AG04450 (cell line): Measurements from ENCODE around the gene NUP205. TPM values are rescaled to one million over a fixed set of nuclear protein-coding genes. Genes with fewer than 3 reads are reported as not detected.
"Not testable (repeated sequence)": the region's sequence is repeated elsewhere in the genome, so short reads cannot be mapped to it uniquely, and the experiment has no call there.

Experiments used
- CTCF ChIA-PET: fragments of 300-600, 350-600 bp; formaldehyde crosslinking; extraction: SDS; loops from one replicate; lab custom pipeline; 2022; ENCODE audit warnings: antibody characterized with exemption, inconsistent platforms; lab: Charles Lee
- POLR2A ChIA-PET: fragments of 350-600 bp; formaldehyde crosslinking; extraction: SDS; loops from one replicate; lab custom pipeline; 2021; ENCODE audit warnings: antibody characterized with exemption, inconsistent platforms; lab: Yijun Ruan, JAX
- DNase-seq: peaks from one replicate; pipeline ENCODE4 v3.0.0-alpha.2; 2011; ENCODE audit warnings: low read depth, low spot score
- H3K27ac ChIP-seq: one replicate; pipeline ENCODE4 v1.5.1; 2012; ENCODE audit warnings: low read depth, low read length, control low read depth
- H3K27me3 ChIP-seq: one replicate; pipeline ENCODE4 v1.6.0; 2012; ENCODE audit warnings: low read length; ENCODE audit not compliant: control insufficient read depth, insufficient read depth
- H3K4me3 ChIP-seq: 2 replicates; pipeline ENCODE4 v1.5.1; 2011; ENCODE audit warnings: mild to moderate bottlenecking, low read depth, low read length, control low read depth
- H3K9me3 ChIP-seq: 2 replicates; pipeline ENCODE4 v1.5.1; 2012; ENCODE audit warnings: low read length; ENCODE audit not compliant: control insufficient read depth, insufficient read depth
- polyA plus RNA-seq: library from polyadenylated mRNA; depleted of rRNA; stranded (reverse); fragments of >200 nt; gene quantifications from 2 replicates; pipeline ENCODE4 v1.2.3, GENCODE V29; 2011
- TF ChIP-seq, protein P1 (sequence below): IDR thresholded peaks from 2 replicates; pipeline ENCODE4 v1.5.1; 2011; ENCODE audit warnings: low read depth, low read length, control low read depth, inconsistent platforms

NUP205 gene
- polyA plus RNA-seq, 1 experiment, result 36.2 TPM

DNA sequence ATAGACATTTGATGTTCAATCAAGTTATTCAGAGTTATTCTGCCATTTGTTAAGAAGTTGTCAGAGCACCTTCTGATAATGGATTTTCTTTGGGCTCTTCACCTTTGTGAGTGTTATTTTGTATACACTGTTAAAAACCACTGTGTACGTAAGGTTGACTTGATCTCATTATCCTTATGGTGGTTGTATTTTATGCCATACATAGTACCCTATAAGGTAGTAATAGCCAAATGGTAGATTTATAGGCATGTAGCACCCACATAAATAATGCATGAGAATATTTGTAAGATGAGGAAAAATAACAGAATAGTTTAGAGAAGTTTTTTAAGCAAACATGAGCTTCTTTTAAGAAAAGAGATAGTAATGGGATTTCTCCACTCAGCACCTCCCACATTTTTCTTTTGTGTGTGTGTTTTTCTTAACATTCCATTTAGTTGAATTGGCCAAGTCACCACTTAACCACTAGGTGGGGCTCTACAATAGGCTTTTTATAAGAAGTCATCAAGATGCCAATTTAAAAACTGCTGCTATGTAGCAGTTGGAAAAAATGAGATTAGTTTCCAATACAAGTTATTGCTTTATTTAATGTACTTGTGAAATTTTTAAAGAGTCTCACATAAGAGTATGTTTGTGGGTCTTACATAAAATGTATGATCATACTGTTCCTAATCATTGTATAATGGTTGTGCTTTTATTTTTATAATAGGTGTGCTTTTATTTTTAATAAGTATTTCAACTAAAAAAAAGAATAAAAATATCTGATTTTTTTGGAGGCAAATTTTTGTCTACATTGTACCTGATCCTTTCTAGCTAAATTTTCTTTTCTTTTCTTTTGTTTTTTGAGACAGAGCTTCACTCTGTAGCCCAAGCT, 63.5 kb downstream of the NUP205 start:
- TF ChIP-seq, protein P1, sequence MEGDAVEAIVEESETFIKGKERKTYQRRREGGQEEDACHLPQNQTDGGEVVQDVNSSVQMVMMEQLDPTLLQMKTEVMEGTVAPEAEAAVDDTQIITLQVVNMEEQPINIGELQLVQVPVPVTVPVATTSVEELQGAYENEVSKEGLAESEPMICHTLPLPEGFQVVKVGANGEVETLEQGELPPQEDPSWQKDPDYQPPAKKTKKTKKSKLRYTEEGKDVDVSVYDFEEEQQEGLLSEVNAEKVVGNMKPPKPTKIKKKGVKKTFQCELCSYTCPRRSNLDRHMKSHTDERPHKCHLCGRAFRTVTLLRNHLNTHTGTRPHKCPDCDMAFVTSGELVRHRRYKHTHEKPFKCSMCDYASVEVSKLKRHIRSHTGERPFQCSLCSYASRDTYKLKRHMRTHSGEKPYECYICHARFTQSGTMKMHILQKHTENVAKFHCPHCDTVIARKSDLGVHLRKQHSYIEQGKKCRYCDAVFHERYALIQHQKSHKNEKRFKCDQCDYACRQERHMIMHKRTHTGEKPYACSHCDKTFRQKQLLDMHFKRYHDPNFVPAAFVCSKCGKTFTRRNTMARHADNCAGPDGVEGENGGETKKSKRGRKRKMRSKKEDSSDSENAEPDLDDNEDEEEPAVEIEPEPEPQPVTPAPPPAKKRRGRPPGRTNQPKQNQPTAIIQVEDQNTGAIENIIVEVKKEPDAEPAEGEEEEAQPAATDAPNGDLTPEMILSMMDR, result peak; percentile 89
- no peak overlapping the region for H3K27ac ChIP-seq
- DNase-seq, result peak; percentile 75
- POLR2A ChIA-PET, result interaction anchor here (0.6 kb wide), 1 partner anchor 50 kb away, joined by 3 read pairs; no protein-coding TSS in a partner anchor
- H3K9me3 ChIP-seq, result no peaks in the 10 kb centered on the region
- H3K27me3 ChIP-seq, result no peaks in the 10 kb centered on the region
- H3K4me3 ChIP-seq, result no peak overlapping the region
- CTCF ChIA-PET, result interaction anchor here (0.5 to 5.4 kb wide), 55 partner anchors 8 to 390 kb away, joined by 3 to 136 read pairs (median 4); partner anchors contain the start of gene STMP1

DNA sequence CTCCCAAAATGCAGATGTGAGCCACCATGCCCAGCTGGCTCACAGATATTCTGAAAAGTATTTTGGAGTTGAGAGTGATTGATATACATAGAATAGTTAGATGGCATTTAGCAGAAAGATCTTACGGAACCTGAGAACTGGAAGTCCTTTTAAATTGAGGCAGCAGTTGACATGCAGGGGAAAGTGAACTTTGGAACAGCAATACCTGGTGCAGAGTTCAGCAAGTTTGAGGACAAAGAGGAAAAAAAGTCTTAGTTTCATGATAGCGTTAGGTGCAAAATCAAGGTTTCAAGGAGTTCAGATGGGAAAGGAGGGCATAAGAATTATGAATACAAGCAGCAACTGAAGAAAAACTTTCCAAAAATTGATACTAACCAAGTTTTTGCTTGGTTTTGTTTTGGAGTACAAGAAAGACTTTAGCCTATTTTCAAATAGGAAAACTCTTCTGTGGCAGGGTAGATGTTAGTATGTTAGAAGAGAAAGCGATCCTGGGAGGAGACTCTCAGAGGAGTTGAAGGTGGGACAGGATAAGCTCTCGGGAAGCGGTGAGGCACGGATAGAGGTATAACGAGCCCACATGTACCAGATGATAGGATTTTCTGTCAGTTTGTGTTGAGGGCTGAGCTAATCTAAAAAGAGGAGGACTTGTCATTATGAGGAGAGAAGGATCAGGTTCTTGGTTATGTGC, 76.6 kb downstream of the NUP205 start:
- Histone ChIP-seq H3K27me3 (no peaks in the 10 kb centered on the region), H3K4me3 (no peak overlapping the region), H3K27ac (no peak overlapping the region), H3K9me3 (no peaks in the 10 kb centered on the region)
- ChIA-PET POLR2A (no interaction called here), CTCF (interaction anchor here (1.0 to 5.9 kb wide), 3 partner anchors 11 to 375 kb away, joined by 4 to 55 read pairs (median 4); no protein-coding TSS in a partner anchor)
- no peak for DNase-seq
- TF ChIP-seq, protein P1, result no peak

DNA sequence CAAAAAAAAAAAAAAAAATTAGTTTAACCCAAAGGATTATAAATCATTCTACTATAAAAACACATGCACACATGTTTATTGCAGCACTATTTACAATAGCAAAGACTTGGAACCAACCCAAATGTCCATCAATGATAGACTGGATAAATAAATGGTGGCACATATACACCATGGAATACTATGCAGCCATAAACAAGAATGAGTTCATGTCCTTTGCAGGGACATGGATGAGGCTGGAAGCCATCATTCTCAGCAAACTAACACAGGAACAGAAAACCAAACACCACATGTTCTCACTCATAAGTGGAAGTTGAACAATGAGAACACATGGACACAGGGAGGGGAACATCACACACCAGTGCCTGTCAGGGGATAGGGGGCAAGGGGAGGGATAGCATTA, 82.0 kb downstream of the NUP205 start:
- DNase-seq, POLR2A ChIA-PET, H3K27ac ChIP-seq, H3K4me3 ChIP-seq, H3K27me3 ChIP-seq, H3K9me3 ChIP-seq: not testable (repeated sequence)
- CTCF ChIA-PET, result interaction anchor here (1.5 kb wide), 1 partner anchor 19 kb away, joined by 9 read pairs; no protein-coding TSS in a partner anchor

DNA sequence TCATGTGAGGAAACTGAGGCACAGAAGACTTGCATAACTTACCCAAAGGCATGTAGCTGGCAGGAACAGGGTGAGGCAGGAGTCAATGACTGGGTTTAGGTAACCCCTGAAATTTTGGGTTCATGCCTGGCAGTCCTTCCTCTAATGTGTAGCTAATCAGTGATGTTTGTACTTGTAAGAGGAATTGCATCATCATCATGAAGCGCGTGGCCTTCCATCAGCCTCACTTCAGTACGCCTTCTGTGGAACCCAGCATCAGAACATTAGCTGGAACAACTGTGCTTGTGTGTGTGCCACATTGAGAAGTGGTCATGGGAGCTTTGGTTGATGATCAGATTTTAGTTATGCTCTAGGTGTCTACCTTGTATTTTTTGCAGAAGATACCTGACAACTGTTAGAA, 86.4 kb downstream of the NUP205 start:
- Histone ChIP-seq H3K4me3 (no peak overlapping the region), H3K9me3 (no peaks in the 10 kb centered on the region), H3K27me3 (no peaks in the 10 kb centered on the region), H3K27ac (no peak overlapping the region)
- TF ChIP-seq, protein P1, result no peak
- CTCF ChIA-PET, result interaction anchor here (0.6 to 8.7 kb wide), 16 partner anchors 9 to 369 kb away, joined by 3 to 146 read pairs (median 16); partner anchors contain the start of gene STMP1
- POLR2A ChIA-PET, result interaction anchor here (0.6 to 1.9 kb wide), 2 partner anchors 8 to 18 kb away, joined by 3 to 7 read pairs; partner anchors contain the start of gene STMP1
- no peak for DNase-seq

DNA sequence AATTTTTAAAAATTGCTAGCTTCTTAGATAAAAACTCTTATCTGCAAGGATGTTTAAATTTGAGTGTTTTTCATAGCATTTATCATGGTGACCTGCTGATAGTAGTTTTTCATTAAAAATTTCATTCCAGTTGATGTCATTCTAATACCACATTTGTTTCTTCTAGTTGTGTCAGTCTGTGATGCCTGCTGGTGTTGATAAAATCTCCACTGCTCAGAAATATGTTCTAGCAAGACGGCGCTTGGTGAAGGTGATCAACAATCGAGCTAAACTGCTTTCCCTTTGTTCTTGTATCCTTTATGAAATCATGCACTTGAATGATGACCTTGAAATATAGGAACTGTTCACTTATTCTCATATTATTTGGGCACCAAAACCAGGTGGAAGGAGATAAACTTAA, 87.0 kb downstream of the NUP205 start:
- POLR2A ChIA-PET, result interaction anchor here (1.9 kb wide), 1 partner anchor 18 kb away, joined by 7 read pairs; the partner anchor contains the start of gene STMP1
- CTCF ChIA-PET, result interaction anchor here (0.8 to 8.7 kb wide), 36 partner anchors 8 to 955 kb away, joined by 3 to 146 read pairs (median 5); partner anchors contain the start of genes SLC13A4 and STMP1
- TF ChIP-seq, protein P1, result no peak
- Histone ChIP-seq H3K9me3 (no peaks in the 10 kb centered on the region), H3K27ac (no peak overlapping the region), H3K4me3 (no peak overlapping the region), H3K27me3 (no peaks in the 10 kb centered on the region)
- DNase-seq, result no peak
